NT2/D1 (cell line): ENCODE measurements around the gene PLA2G2C.

Experiments
- SUZ12 ChIP-seq: IDR thresholded peaks from 2 replicates; pipeline ENCODE4 v1.6.1; 2011; ENCODE audit not compliant: insufficient read length, insufficient read depth; ENCODE audit errors: extremely low read depth
- YY1 ChIP-seq: IDR thresholded peaks from 2 replicates; pipeline ENCODE4 v1.6.1; 2011; ENCODE audit not compliant: insufficient read length, insufficient read depth
- ZNF274 ChIP-seq: IDR thresholded peaks from 2 replicates; pipeline ENCODE4 v1.6.1; 2011; ENCODE audit warnings: mild to moderate bottlenecking, low read depth, low read length

DNA sequence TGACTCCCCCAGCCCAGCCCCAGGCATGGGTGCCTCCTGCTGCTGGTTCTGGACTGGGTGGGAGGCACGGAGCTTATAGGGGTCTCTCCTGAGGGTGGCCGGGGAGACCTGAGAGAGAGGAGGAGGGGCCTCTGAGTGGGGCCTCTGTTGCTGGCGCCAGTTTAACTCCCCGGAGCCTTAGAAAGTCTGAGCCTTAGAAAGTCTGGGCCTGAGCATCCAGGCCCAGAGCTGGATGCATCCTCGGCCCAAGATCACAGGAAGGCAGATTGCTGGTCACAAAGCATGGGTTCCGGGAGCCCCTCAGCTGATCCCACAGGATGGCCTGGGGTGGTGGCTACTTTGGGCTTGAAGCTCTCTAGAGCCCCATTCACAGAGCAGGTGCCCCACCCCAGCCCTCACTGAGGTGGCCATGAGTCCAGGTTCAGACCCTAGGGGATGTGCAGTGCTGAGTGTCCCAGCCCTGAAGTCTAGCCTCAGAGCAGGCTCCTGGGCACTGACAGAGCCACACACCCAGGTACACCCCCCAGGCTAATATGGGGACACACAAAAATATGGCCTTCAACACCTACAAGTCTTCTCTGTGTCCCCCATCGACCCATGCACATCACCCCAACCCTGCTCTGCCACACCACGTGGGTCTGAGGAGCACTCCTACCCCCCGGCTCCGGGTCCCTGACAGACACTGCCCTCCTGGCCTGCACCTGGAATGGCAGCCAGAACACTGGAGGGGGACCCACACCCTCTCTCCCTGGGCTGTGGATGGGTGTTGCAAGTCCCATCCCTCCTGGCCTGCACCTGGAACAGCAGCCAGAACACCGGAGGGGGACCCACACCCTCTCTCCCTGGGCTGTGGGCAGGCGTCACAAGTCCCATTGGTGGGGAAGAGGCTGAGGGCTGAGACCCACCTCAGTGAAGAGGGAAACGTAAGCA is 37.5 kb downstream of the PLA2G2C start:
- TF ChIP-seq YY1 (no peak), ZNF274 (no peak), SUZ12 (no peak)
